ENCODE data around the gene NDE1. TPM values are rescaled to one million over a fixed set of nuclear protein-coding genes. Genes with fewer than 3 reads are reported as not detected.

The NDE1 gene
- polyA plus RNA-seq, 2 of the 4 experiments (the other 2 are of a cell fraction), result 27.6 to 30.6 TPM

- POLR2A ChIA-PET, result no interaction called here
- 73% methylated on average over 4 of the region's 4 CpGs for WGBS (ENCODE audit: missing lambda C conversion rate)
- no peaks in the 10 kb centered on the region for H3K4me1 ChIP-seq
- DNase-seq (ENCODE audit: low read depth in 1 of 2, low spot score in 1 of 2) (no peak), FAIRE-seq (no peak), ATAC-seq (no peak)
- H3K4me2 ChIP-seq, result no peak overlapping the region
- no peaks in the 10 kb centered on the region for H3K9me3 ChIP-seq
- no peak for TF ChIP-seq RAD21 (conservative IDR thresholded peaks at IDR 0.05 in 1 of 2, IDR thresholded peaks at IDR 0.05 in 1 of 2)
- TF ChIP-seq HOXB13 (CRISPR knock-in tag; IDR thresholded peaks at IDR 0.05; ENCODE audit: low read depth), result no peak
- TF ChIP-seq HOXB5 (CRISPR knock-in tag; IDR thresholded peaks at IDR 0.05), result no peak
- no peak for TF ChIP-seq MAX (IDR thresholded peaks at IDR 0.05)
- no peak for TF ChIP-seq NFE2L2 (conservative IDR thresholded peaks at IDR 0.05; ENCODE audit: low read length)
- TF ChIP-seq JUNB (IDR thresholded peaks at IDR 0.05), result no peak
- no peak for TF ChIP-seq CHD4 (IDR thresholded peaks at IDR 0.05; ENCODE audit: borderline replicate concordance)
- TF ChIP-seq RARB (CRISPR knock-in tag; IDR thresholded peaks at IDR 0.05), result no peak
- no peak overlapping the region for H3K27ac ChIP-seq
- CTCF ChIA-PET, result interaction anchor here (0.6 to 2.6 kb wide), 11 partner anchors 11 to 436 kb away, joined by 3 to 10 read pairs (median 3); no protein-coding TSS in a partner anchor
- no peak overlapping the region for H3K4me3 ChIP-seq
These were observed 109.0 kb downstream of the NDE1 start for GRCh38 chr16:15759070-15759469.

- no peak overlapping the region for H3K4me3 ChIP-seq
- DNase-seq (ENCODE audit: low read depth in 1 of 2, low spot score in 1 of 2), result no peak
- CTCF ChIA-PET, result interaction anchor here (0.9 to 2.5 kb wide), 5 partner anchors 13 to 78 kb away, joined by 3 to 10 read pairs (median 3); no protein-coding TSS in a partner anchor
- no peaks in the 10 kb centered on the region for H3K4me1 ChIP-seq
- H3K9me3 ChIP-seq, result no peaks in the 10 kb centered on the region
- WGBS (ENCODE audit: missing lambda C conversion rate), result 53% methylated on average over 1 of the region's 1 CpG
- ATAC-seq, result no peak
- no peak for TF ChIP-seq NFE2L2 (conservative IDR thresholded peaks at IDR 0.05; ENCODE audit: low read length)
- no peak for TF ChIP-seq POLR2A (IDR thresholded peaks at IDR 0.05; ENCODE audit: low read length)
- no peak for TF ChIP-seq HES2 (IDR thresholded peaks at IDR 0.05)
- no peak for TF ChIP-seq SREBF2 (IDR thresholded peaks at IDR 0.05)
- TF ChIP-seq USF2 (IDR thresholded peaks at IDR 0.05), result no peak
- no peak for TF ChIP-seq ZNF302 (CRISPR knock-in tag; IDR thresholded peaks at IDR 0.05)
- POLR2A ChIA-PET, result no interaction called here
- no peak overlapping the region for H3K4me2 ChIP-seq
- FAIRE-seq, result no peak
- no peak overlapping the region for H3K27ac ChIP-seq
These were observed 110.1 kb downstream of the NDE1 start for GRCh38 chr16:15760129-15760528.

- H3K4me1 ChIP-seq, result no peaks in the 10 kb centered on the region
- no peak for ATAC-seq
- ChIA-PET CTCF (interaction anchor here (0.9 to 2.5 kb wide), 7 partner anchors 14 to 431 kb away, joined by 3 to 7 read pairs (median 4); no protein-coding TSS in a partner anchor), POLR2A (no interaction called here)
- no peak for TF ChIP-seq POLR2A (IDR thresholded peaks at IDR 0.05; ENCODE audit: low read length)
- TF ChIP-seq JUN (IDR thresholded peaks at IDR 0.05), result no peak
- TF ChIP-seq SREBF2 (IDR thresholded peaks at IDR 0.05), result no peak
- TF ChIP-seq SMC3 (IDR thresholded peaks at IDR 0.05), result no peak
- no peak for TF ChIP-seq ESRRA (IDR thresholded peaks at IDR 0.05; ENCODE audit: borderline replicate concordance, low read length)
- TF ChIP-seq ZNF302 (CRISPR knock-in tag; IDR thresholded peaks at IDR 0.05), result no peak
- no peak for TF ChIP-seq PBX3 (IDR thresholded peaks at IDR 0.05)
- no peak for TF ChIP-seq MAFK (IDR thresholded peaks at IDR 0.05; ENCODE audit: partially characterized antibody)
- no peak for TF ChIP-seq TFCP2L1 (CRISPR knock-in tag; IDR thresholded peaks at IDR 0.05)
- no peak for TF ChIP-seq CBX8 (IDR thresholded peaks at IDR 0.05)
- TF ChIP-seq FOXS1 (CRISPR knock-in tag; IDR thresholded peaks at IDR 0.05), result no peak
- no peak overlapping the region for H3K4me3 ChIP-seq
- peaks cover 5% of the 10 kb centered on the region; the same call in 1 of the 3 replicates for H3K9me3 ChIP-seq
- 36% methylated on average over 2 of the region's 2 CpGs for WGBS (ENCODE audit: missing lambda C conversion rate)
- H3K27ac ChIP-seq, result no peak overlapping the region
- FAIRE-seq, result no peak
- DNase-seq (ENCODE audit: low read depth in 1 of 2, low spot score in 1 of 2), result no peak
- H3K4me2 ChIP-seq, result no peak overlapping the region
These were observed 114.1 kb downstream of the NDE1 start for GRCh38 chr16:15764112-15764511.

Measured in A549 (cell line).